GM23338 (cell line): ENCODE data around the gene SYNE1. TPM values are rescaled to one million over a fixed set of nuclear protein-coding genes. Genes with fewer than 3 reads are reported as not detected.

Experiments used
- ATAC-seq: fragments of 200-7000 bp; cut with Tn5 transposase; 3 replicates; pipeline ENCODE4 v1.9.1; 2020
- DNase-seq: peaks from one replicate; pipeline ENCODE4 v3.0.0-alpha.2; 2015; ENCODE audit warnings: low spot score
- H2AFZ ChIP-seq: fragments of 200-600 bp; sonication (generic); 2 replicates; pipeline ENCODE4 v1.8.0; 2016; ENCODE audit warnings: antibody characterized with exemption, mild to moderate bottlenecking, moderate library complexity
- H3F3A ChIP-seq: fragments of 200-600 bp; sonication (generic); replicated peaks from 2 replicates; pipeline ENCODE4 v1.8.0; 2017; ENCODE audit warnings: antibody characterized with exemption, mixed run types, low read depth
- H3K27ac ChIP-seq: fragments of 200-600 bp; sonication (generic); 2 replicates; pipeline ENCODE4 v1.6.1; 2016; ENCODE audit warnings: low read depth
- H3K27me3 ChIP-seq: fragments of 200-600 bp; sonication (generic); 2 replicates; pipeline ENCODE4 v1.8.0; 2016; ENCODE audit warnings: mild to moderate bottlenecking, mixed run types, moderate library complexity; ENCODE audit not compliant: insufficient read depth
- H3K36me3 ChIP-seq: fragments of 200-600 bp; sonication (generic); 2 replicates; pipeline ENCODE4 v1.8.0; 2016; ENCODE audit warnings: mild to moderate bottlenecking; ENCODE audit not compliant: insufficient read depth
- H3K4me1 ChIP-seq: fragments of 200-600 bp; sonication (generic); 2 replicates; pipeline ENCODE4 v1.8.0; 2016; ENCODE audit warnings: mild to moderate bottlenecking, moderate library complexity; ENCODE audit not compliant: insufficient read depth
- H3K4me2 ChIP-seq: fragments of 200-600 bp; sonication (generic); 2 replicates; pipeline ENCODE4 v1.7.1; 2017; ENCODE audit warnings: mixed run types
- H3K4me3 ChIP-seq: fragments of 200-600 bp; sonication (generic); 2 replicates; pipeline ENCODE4 v1.6.1; 2016; ENCODE audit warnings: mixed run types
- H3K79me2 ChIP-seq: fragments of 200-600 bp; sonication (generic); replicated peaks from 2 replicates; pipeline ENCODE4 v1.8.0; 2017; ENCODE audit warnings: mild to moderate bottlenecking; ENCODE audit not compliant: insufficient read depth
- H3K9me2 ChIP-seq: fragments of 200-600 bp; sonication (generic); 2 replicates; pipeline ENCODE4 v1.8.0; 2017; ENCODE audit not compliant: insufficient read depth
- H4K20me1 ChIP-seq: fragments of 200-600 bp; sonication (generic); replicated peaks from 2 replicates; pipeline ENCODE4 v1.8.0; 2017; ENCODE audit warnings: mild to moderate bottlenecking; ENCODE audit not compliant: insufficient read depth
- H3K27ac Mint-ChIP-seq: 2 replicates; pipeline ENCODE4 v1.8.0; 2020; ENCODE audit warnings: inconsistent platforms, mild to moderate bottlenecking, moderate library complexity, mixed read lengths
- H3K27me3 Mint-ChIP-seq: 3 replicates; pipeline ENCODE4 v1.8.0; 2022; ENCODE audit warnings: low read depth, mild to moderate bottlenecking, moderate library complexity, mixed read lengths, inconsistent platforms; ENCODE audit not compliant: insufficient read depth, poor library complexity
- H3K36me3 Mint-ChIP-seq: 3 replicates; pipeline ENCODE4 v1.8.0; 2021; ENCODE audit warnings: low read depth, mild to moderate bottlenecking, inconsistent platforms, moderate library complexity, mixed read lengths
- H3K4me1 Mint-ChIP-seq: 3 replicates; pipeline ENCODE4 v1.8.0; 2020; ENCODE audit warnings: mild to moderate bottlenecking, inconsistent platforms, mixed read lengths
- H3K4me3 Mint-ChIP-seq: 3 replicates; pipeline ENCODE4 v1.8.0; 2021; ENCODE audit warnings: moderate library complexity, mild to moderate bottlenecking, inconsistent platforms, mixed read lengths
- H3K9me3 Mint-ChIP-seq: 3 replicates; pipeline ENCODE4 v1.8.0; 2020; ENCODE audit warnings: moderate library complexity, mild to moderate bottlenecking, inconsistent platforms, mixed read lengths
- CREB1 ChIP-seq: fragments of 250-450 bp; sonication (Bioruptor Pico); IDR thresholded peaks from 2 replicates; pipeline ENCODE4 v1.5.0; 2020; ENCODE audit warnings: low read depth, mild to moderate bottlenecking, moderate library complexity
- EZH2 ChIP-seq: fragments of 200-600 bp; sonication (generic); IDR thresholded peaks from one replicate; pipeline ENCODE4 v1.8.0; 2017; ENCODE audit warnings: antibody characterized with exemption, mild to moderate bottlenecking, low read depth; ENCODE audit not compliant: unreplicated experiment
- EZH2phosphoT487 ChIP-seq: fragments of 200-600 bp; sonication (generic); IDR thresholded peaks from one replicate; pipeline ENCODE4 v1.8.1; 2018; ENCODE audit warnings: antibody characterized with exemption; ENCODE audit not compliant: unreplicated experiment
- NANOG ChIP-seq: IDR thresholded peaks from 2 replicates; pipeline ENCODE4 v1.6.1; 2016; ENCODE audit warnings: antibody characterized with exemption, borderline replicate concordance
- POLR2AphosphoS5 ChIP-seq: IDR thresholded peaks from 2 replicates; pipeline ENCODE4 v1.6.1; 2016; ENCODE audit warnings: antibody characterized with exemption, low read depth
- STAT1 ChIP-seq: IDR thresholded peaks from one replicate; pipeline ENCODE4 v1.6.1; 2016; ENCODE audit warnings: antibody characterized with exemption; ENCODE audit not compliant: unreplicated experiment
- ZNF114 ChIP-seq: fragments of 250-450 bp; sonication (Bioruptor Pico); IDR thresholded peaks from 2 replicates; pipeline ENCODE4 v1.5.0; 2020; ENCODE audit warnings: mild to moderate bottlenecking, moderate library complexity
- polyA plus RNA-seq: library from polyadenylated mRNA; unstranded; fragments of >200 nt; fragmentation: Nextera tagmentation; extraction: Ambion mirVana; gene quantifications from 2 replicates; pipeline ENCODE4 v1.2.1, GENCODE V29; 2016
- total RNA-seq: library from RNA; depleted of rRNA; stranded (reverse); fragments of >200 nt; shearing (Covaris generic); gene quantifications from 2 replicates; pipeline ENCODE4 v1.2.3, GENCODE V29; 2014
- TF ChIP-seq, protein P1 (sequence below): IDR thresholded peaks from 2 replicates; pipeline ENCODE4 v1.6.1; 2016; ENCODE audit warnings: antibody characterized with exemption
- TF ChIP-seq, protein P2 (sequence below), 2 experiments: fragments of 200-600 bp in 1 of 2; sonication (generic) in 1 of 2; conservative IDR thresholded peaks; 2 replicates each; pipeline versions ENCODE4 v1.5.1 to v1.6.1; 2016 to 2017; ENCODE audit warnings: antibody characterized with exemption in 2 of 2, low read depth in 2 of 2, mild to moderate bottlenecking in 2 of 2, moderate library complexity in 1 of 2
- TF ChIP-seq, protein P3 (sequence below): fragments of 250-450 bp; sonication (Bioruptor Pico); IDR thresholded peaks from 2 replicates; pipeline ENCODE4 v1.5.0; 2020; ENCODE audit warnings: mild to moderate bottlenecking, moderate library complexity
- TF ChIP-seq, protein P4 (sequence below): IDR thresholded peaks from one replicate; pipeline ENCODE4 v1.6.1; 2018; ENCODE audit warnings: antibody characterized with exemption; ENCODE audit not compliant: unreplicated experiment

The SYNE1 gene
- total and polyA plus RNA-seq, 2 experiments from 2014 or later = 3.9 to 13.6 TPM

DNA sequence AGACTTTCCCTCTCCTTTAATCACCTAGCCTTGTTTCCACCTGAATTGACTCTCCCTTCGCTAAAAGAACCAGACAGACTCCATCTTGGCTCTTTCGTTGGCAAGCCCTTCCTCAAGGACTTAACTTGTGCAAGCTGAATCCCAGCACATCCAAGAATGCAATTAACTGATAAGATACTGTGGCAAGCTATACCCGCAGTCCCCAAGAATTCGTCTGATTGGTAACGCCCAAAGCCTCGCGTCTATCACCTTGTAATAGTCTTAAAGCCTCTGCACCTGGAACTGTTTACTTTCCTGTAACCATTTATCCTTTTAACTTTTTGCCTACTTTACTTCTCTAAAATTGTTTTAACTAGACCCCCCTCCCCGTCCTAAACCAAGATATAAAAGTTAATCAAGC, 45.0 kb upstream of the SYNE1 start:
- H3K9me2 ChIP-seq = no peaks in the 10 kb centered on the region
- H3K27me3 ChIP-seq = no peaks in the 10 kb centered on the region
- peak overlapping the region; percentile 95 for H3K27ac ChIP-seq
- no peak overlapping the region for H2AFZ ChIP-seq
- TF ChIP-seq, protein P1, sequence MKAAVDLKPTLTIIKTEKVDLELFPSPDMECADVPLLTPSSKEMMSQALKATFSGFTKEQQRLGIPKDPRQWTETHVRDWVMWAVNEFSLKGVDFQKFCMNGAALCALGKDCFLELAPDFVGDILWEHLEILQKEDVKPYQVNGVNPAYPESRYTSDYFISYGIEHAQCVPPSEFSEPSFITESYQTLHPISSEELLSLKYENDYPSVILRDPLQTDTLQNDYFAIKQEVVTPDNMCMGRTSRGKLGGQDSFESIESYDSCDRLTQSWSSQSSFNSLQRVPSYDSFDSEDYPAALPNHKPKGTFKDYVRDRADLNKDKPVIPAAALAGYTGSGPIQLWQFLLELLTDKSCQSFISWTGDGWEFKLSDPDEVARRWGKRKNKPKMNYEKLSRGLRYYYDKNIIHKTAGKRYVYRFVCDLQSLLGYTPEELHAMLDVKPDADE = no peak
- no peak for TF ChIP-seq EZH2phosphoT487
- TF ChIP-seq ZNF114 = no peak
- TF ChIP-seq, protein P2, sequence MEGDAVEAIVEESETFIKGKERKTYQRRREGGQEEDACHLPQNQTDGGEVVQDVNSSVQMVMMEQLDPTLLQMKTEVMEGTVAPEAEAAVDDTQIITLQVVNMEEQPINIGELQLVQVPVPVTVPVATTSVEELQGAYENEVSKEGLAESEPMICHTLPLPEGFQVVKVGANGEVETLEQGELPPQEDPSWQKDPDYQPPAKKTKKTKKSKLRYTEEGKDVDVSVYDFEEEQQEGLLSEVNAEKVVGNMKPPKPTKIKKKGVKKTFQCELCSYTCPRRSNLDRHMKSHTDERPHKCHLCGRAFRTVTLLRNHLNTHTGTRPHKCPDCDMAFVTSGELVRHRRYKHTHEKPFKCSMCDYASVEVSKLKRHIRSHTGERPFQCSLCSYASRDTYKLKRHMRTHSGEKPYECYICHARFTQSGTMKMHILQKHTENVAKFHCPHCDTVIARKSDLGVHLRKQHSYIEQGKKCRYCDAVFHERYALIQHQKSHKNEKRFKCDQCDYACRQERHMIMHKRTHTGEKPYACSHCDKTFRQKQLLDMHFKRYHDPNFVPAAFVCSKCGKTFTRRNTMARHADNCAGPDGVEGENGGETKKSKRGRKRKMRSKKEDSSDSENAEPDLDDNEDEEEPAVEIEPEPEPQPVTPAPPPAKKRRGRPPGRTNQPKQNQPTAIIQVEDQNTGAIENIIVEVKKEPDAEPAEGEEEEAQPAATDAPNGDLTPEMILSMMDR (conservative IDR thresholded peaks at IDR 0.05; ENCODE audit: low read depth in 2 of 2) = no peak
- TF ChIP-seq EZH2 = no peak
- TF ChIP-seq, protein P3, sequence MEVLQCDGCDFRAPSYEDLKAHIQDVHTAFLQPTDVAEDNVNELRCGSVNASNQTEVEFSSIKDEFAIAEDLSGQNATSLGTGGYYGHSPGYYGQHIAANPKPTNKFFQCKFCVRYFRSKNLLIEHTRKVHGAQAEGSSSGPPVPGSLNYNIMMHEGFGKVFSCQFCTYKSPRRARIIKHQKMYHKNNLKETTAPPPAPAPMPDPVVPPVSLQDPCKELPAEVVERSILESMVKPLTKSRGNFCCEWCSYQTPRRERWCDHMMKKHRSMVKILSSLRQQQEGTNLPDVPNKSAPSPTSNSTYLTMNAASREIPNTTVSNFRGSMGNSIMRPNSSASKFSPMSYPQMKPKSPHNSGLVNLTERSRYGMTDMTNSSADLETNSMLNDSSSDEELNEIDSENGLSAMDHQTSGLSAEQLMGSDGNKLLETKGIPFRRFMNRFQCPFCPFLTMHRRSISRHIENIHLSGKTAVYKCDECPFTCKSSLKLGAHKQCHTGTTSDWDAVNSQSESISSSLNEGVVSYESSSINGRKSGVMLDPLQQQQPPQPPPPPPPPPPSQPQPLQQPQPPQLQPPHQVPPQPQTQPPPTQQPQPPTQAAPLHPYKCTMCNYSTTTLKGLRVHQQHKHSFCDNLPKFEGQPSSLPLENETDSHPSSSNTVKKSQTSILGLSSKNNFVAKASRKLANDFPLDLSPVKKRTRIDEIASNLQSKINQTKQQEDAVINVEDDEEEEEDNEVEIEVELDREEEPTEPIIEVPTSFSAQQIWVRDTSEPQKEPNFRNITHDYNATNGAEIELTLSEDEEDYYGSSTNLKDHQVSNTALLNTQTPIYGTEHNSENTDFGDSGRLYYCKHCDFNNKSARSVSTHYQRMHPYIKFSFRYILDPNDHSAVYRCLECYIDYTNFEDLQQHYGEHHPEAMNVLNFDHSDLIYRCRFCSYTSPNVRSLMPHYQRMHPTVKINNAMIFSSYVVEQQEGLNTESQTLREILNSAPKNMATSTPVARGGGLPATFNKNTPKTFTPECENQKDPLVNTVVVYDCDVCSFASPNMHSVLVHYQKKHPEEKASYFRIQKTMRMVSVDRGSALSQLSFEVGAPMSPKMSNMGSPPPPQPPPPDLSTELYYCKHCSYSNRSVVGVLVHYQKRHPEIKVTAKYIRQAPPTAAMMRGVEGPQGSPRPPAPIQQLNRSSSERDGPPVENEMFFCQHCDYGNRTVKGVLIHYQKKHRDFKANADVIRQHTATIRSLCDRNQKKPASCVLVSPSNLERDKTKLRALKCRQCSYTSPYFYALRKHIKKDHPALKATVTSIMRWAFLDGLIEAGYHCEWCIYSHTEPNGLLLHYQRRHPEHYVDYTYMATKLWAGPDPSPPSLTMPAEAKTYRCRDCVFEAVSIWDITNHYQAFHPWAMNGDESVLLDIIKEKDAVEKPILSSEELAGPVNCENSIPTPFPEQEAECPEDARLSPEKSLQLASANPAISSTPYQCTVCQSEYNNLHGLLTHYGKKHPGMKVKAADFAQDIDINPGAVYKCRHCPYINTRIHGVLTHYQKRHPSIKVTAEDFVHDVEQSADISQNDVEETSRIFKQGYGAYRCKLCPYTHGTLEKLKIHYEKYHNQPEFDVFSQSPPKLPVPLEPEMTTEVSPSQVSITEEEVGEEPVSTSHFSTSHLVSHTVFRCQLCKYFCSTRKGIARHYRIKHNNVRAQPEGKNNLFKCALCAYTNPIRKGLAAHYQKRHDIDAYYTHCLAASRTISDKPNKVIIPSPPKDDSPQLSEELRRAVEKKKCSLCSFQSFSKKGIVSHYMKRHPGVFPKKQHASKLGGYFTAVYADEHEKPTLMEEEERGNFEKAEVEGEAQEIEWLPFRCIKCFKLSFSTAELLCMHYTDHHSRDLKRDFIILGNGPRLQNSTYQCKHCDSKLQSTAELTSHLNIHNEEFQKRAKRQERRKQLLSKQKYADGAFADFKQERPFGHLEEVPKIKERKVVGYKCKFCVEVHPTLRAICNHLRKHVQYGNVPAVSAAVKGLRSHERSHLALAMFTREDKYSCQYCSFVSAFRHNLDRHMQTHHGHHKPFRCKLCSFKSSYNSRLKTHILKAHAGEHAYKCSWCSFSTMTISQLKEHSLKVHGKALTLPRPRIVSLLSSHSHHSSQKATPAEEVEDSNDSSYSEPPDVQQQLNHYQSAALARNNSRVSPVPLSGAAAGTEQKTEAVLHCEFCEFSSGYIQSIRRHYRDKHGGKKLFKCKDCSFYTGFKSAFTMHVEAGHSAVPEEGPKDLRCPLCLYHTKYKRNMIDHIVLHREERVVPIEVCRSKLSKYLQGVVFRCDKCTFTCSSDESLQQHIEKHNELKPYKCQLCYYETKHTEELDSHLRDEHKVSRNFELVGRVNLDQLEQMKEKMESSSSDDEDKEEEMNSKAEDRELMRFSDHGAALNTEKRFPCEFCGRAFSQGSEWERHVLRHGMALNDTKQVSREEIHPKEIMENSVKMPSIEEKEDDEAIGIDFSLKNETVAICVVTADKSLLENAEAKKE (CRISPR knock-in tag) = no peak
- TF ChIP-seq STAT1 = no peak
- no peak for TF ChIP-seq CREB1
- TF ChIP-seq NANOG = no peak
- TF ChIP-seq, protein P4, sequence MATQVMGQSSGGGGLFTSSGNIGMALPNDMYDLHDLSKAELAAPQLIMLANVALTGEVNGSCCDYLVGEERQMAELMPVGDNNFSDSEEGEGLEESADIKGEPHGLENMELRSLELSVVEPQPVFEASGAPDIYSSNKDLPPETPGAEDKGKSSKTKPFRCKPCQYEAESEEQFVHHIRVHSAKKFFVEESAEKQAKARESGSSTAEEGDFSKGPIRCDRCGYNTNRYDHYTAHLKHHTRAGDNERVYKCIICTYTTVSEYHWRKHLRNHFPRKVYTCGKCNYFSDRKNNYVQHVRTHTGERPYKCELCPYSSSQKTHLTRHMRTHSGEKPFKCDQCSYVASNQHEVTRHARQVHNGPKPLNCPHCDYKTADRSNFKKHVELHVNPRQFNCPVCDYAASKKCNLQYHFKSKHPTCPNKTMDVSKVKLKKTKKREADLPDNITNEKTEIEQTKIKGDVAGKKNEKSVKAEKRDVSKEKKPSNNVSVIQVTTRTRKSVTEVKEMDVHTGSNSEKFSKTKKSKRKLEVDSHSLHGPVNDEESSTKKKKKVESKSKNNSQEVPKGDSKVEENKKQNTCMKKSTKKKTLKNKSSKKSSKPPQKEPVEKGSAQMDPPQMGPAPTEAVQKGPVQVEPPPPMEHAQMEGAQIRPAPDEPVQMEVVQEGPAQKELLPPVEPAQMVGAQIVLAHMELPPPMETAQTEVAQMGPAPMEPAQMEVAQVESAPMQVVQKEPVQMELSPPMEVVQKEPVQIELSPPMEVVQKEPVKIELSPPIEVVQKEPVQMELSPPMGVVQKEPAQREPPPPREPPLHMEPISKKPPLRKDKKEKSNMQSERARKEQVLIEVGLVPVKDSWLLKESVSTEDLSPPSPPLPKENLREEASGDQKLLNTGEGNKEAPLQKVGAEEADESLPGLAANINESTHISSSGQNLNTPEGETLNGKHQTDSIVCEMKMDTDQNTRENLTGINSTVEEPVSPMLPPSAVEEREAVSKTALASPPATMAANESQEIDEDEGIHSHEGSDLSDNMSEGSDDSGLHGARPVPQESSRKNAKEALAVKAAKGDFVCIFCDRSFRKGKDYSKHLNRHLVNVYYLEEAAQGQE = no peak
- no peak for TF ChIP-seq POLR2AphosphoS5
- no peak overlapping the region for H3K4me3 ChIP-seq
- no peaks in the 10 kb centered on the region for H3K36me3 ChIP-seq
- no peak overlapping the region; the same call in 2 of the 3 replicates for H3K4me3 Mint-ChIP-seq
- DNase-seq (no peak), ATAC-seq (no peak)
- no peaks in the 10 kb centered on the region for H3F3A ChIP-seq
- no peaks in the 10 kb centered on the region for H3K36me3 Mint-ChIP-seq
- peak overlapping the region; percentile 87 for H3K27ac Mint-ChIP-seq
- H3K27me3 Mint-ChIP-seq = peaks cover 13% of the 10 kb centered on the region
- H4K20me1 ChIP-seq = no peaks in the 10 kb centered on the region
- peaks cover 36% of the 10 kb centered on the region for H3K4me1 Mint-ChIP-seq
- H3K4me2 ChIP-seq = peak overlapping the region; percentile 46
- H3K79me2 ChIP-seq = no peaks in the 10 kb centered on the region
- H3K4me1 ChIP-seq = peaks cover 47% of the 10 kb centered on the region
- no peaks in the 10 kb centered on the region; the same call in 2 of the 3 replicates for H3K9me3 Mint-ChIP-seq
